ENCODE measurements around the gene CNTNAP1. TPM values are rescaled to one million over a fixed set of nuclear protein-coding genes. Genes with fewer than 3 reads are reported as not detected.

Gene CNTNAP1
- total and polyA plus RNA-seq, 9 of the 15 experiments (the other 6 are each of a cell fraction or from before 2014, with no cell fraction given): 0.10 to 1.8 (median 0.62) TPM

- TF ChIP-seq MXD1 (CRISPR knock-in tag; IDR thresholded peaks at IDR 0.05; ENCODE audit: borderline replicate concordance, poor library complexity, severe bottlenecking) (no peak), ZNF280A (IDR thresholded peaks at IDR 0.05; ENCODE audit: low read depth, partially characterized antibody) (no peak), VEZF1 (CRISPR knock-in tag; IDR thresholded peaks at IDR 0.05) (peak; percentile 100), YY1 (IDR thresholded peaks at IDR 0.05; ENCODE audit: borderline replicate concordance in 1 of 3, control insufficient read depth in 1 of 3, extremely low read depth in 1 of 3, insufficient read depth in 3 of 3, insufficient read length in 1 of 3, insufficient replicate concordance in 2 of 3, low read depth in 1 of 3, low read length in 2 of 3) (peak in 2 of 3 experiments; percentile 62 to 90), SMAD4 (CRISPR knock-in tag; conservative IDR thresholded peaks at IDR 0.05) (peak; percentile 98), ZNF23 (CRISPR knock-in tag; IDR thresholded peaks at IDR 0.05) (0 out of 2 replicates have a peak, but pooled peaks have one; percentile 50), PCBP1 (IDR thresholded peaks at IDR 0.05; ENCODE audit: low read depth, low read length, poor library complexity, severe bottlenecking) (no peak), NR2C2 (CRISPR knock-in tag; IDR thresholded peaks at IDR 0.05) (no peak), NR2C2 (tag; IDR thresholded peaks at IDR 0.05) (peak; percentile 53; the same call in 1 of the 2 replicates), HMG20B (CRISPR knock-in tag; IDR thresholded peaks at IDR 0.05) (no peak), ARID3A (IDR thresholded peaks at IDR 0.05; ENCODE audit: borderline replicate concordance, low read depth, low read length) (peak; percentile 82; the same call in 1 of the 2 replicates), MEF2D (tag; conservative IDR thresholded peaks at IDR 0.05; ENCODE audit: low read depth) (peak; percentile 91), ZNF551 (CRISPR knock-in tag; IDR thresholded peaks at IDR 0.05) (no peak), RNF2 (IDR thresholded peaks at IDR 0.05) (peak; percentile 100), CBFA2T2 (conservative IDR thresholded peaks at IDR 0.05) (peak; percentile 100), RFX5 (IDR thresholded peaks at IDR 0.05; ENCODE audit: low read depth, low read length) (no peak; the same call in 1 of the 2 replicates), KDM2B (CRISPR knock-in tag; IDR thresholded peaks at IDR 0.05) (no peak), RHOXF2B (CRISPR knock-in tag; conservative IDR thresholded peaks at IDR 0.05) (no peak)
These were observed 16.5 kb downstream of the CNTNAP1 start (continued) for GRCh38 chr17:42698736-42699414.

Data from K562 (cell line).